HEK293T (cell line): ENCODE results near the gene MUSTN1.

ENCODE experiments used
- ARNT ChIP-seq: fragments of 450-650 bp; IDR thresholded peaks from 2 replicates; pipeline ENCODE4 v1.6.1; 2017; ENCODE audit warnings: mild to moderate bottlenecking
- BHLHE40 ChIP-seq: fragments of 450-650 bp; IDR thresholded peaks from 2 replicates; pipeline ENCODE4 v1.6.1; 2016; ENCODE audit warnings: mild to moderate bottlenecking, moderate library complexity, borderline replicate concordance
- FOXK2 ChIP-seq: fragments of 450-650 bp; IDR thresholded peaks from 2 replicates; pipeline ENCODE4 v1.6.1; 2016; ENCODE audit warnings: mild to moderate bottlenecking
- FOXM1 ChIP-seq: fragments of 450-650 bp; IDR thresholded peaks from 2 replicates; pipeline ENCODE4 v1.6.1; 2017; ENCODE audit warnings: mild to moderate bottlenecking, borderline replicate concordance
- SP1 ChIP-seq: fragments of 450-650 bp; IDR thresholded peaks from 2 replicates; pipeline ENCODE4 v1.6.1; 2017

GRCh38 chr3:52859686-52860423 is 25.0 kb upstream of the MUSTN1 start:
- TF ChIP-seq ARNT (no peak), FOXM1 (no peak), SP1 (no peak), FOXK2 (no peak), BHLHE40 (no peak)
